GM19463 (cell line): ENCODE results near the gene SBK1.
"Not testable (repeated sequence)": the region's sequence is repeated elsewhere in the genome, so short reads cannot be mapped to it uniquely, and the experiment has no call there.

Experiments
- ATAC-seq: cut with Tn5 transposase; IDR thresholded peaks from one replicate; pipeline ENCODE4 v1.9.1; 2021; ENCODE audit warnings: mild to moderate bottlenecking, moderate library complexity; ENCODE audit not compliant: unreplicated experiment

SBK1 gene

GRCh38 chr16:28330232-28330631, 37.9 kb downstream of the SBK1 start:
- not testable (repeated sequence) for ATAC-seq

- ATAC-seq, result not testable (repeated sequence)
Observed at GRCh38 chr16:28330981-28331380, 38.7 kb downstream of the SBK1 start.

GRCh38 chr16:28332632-28333031, 40.3 kb downstream of the SBK1 start:
- ATAC-seq, result not testable (repeated sequence)

- ATAC-seq, result not testable (repeated sequence)
Observed at GRCh38 chr16:28335678-28336077, 43.4 kb downstream of the SBK1 start.

- not testable (repeated sequence) for ATAC-seq
Observed at GRCh38 chr16:28336940-28337710, 44.8 kb downstream of the SBK1 start.

- ATAC-seq, result not testable (repeated sequence)
Observed at GRCh38 chr16:28338230-28338629, 45.9 kb downstream of the SBK1 start.

- not testable (repeated sequence) for ATAC-seq
Observed at GRCh38 chr16:28362600-28362999, 70.3 kb downstream of the SBK1 start.

- ATAC-seq, result not testable (repeated sequence)
Observed at GRCh38 chr16:28363408-28363807, 71.1 kb downstream of the SBK1 start, which contains the start of gene NPIPB6. NPIPB6 (minus strand) TSS chr16:28363508; CDS start chr16:28362822, 686 bp downstream.

GRCh38 chr16:28364268-28365173, 72.2 kb downstream of the SBK1 start:
- ATAC-seq, result peak; percentile 92

- not testable (repeated sequence) for ATAC-seq
Observed at GRCh38 chr16:28367926-28368325, 75.6 kb downstream of the SBK1 start.
